SK-N-MC (cell line): ENCODE data around the gene VWA1.

Experiments used
- EZH2 ChIP-seq: fragments of 200-600 bp; sonication (generic); IDR thresholded peaks from one replicate; pipeline ENCODE4 v1.6.1; 2017; ENCODE audit warnings: antibody characterized with exemption
- FOXP2 ChIP-seq: optimal IDR thresholded peaks from 2 replicates; pipeline ENCODE3; 2011; ENCODE audit warnings: mild to moderate bottlenecking, moderate library complexity; ENCODE audit not compliant: insufficient read depth; ENCODE audit errors: extremely low read length, control extremely low read depth
- POLR2AphosphoS5 ChIP-seq: IDR thresholded peaks from 2 replicates; pipeline ENCODE4 v1.6.1; 2012; ENCODE audit warnings: mild to moderate bottlenecking, low read depth, low read length, borderline replicate concordance

GRCh38 chr1:1442069-1442770 is 6.7 kb downstream of the VWA1 start:
- no peak for TF ChIP-seq FOXP2
- TF ChIP-seq EZH2, result no peak
- TF ChIP-seq POLR2AphosphoS5, result no peak
